ENCODE results near the gene PLXNA2. TPM values are rescaled to one million over a fixed set of nuclear protein-coding genes. Genes with fewer than 3 reads are reported as not detected.

PLXNA2 gene
- total and polyA plus RNA-seq, 2 of the 13 experiments (the other 11 are each of a cell fraction or from before 2014, with no cell fraction given): 1.1 to 2.1 TPM

DNA sequence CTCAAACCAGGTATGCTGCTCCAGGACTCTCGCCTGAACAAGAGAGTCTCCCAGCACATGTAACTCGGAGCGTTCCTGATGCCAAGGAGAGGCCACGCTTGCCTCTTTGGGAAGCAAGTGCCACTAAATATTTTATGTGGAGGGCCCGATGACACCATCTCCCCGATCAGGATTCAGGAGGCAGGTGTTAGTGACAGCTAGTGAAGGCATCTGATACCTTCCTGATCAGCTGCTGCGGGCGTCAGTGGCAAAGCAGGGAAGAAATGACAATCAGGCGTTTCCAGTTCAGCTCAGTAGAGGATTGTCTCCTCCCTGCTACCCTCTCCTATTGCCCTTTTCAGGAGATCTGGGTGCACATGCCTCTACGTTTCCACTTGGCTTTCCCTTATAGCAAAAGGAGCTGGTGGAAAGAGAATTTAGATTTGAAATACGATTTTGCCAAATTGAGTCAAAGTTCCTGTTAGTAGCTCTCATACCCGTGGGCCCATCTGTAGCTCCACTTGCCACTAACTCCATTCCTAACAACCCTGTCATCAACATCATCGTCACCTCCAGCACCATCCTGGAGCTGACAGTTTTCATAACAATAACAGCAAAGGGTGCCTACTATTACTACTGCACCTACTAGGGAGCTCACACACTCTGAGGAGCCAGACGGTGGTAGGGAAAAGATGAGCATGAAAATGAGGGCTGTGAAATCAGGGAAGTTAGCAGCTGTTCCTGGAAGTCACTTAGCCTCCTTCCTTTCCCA is 21.6 kb downstream of the PLXNA2 start:
- 87% methylated on average over 14 of the region's 14 CpGs for WGBS (ENCODE audit: low lambda C conversion rate)
- H3K36me3 ChIP-seq (replicated peaks in 1 of 2; ENCODE audit: control insufficient read depth in 1 of 2, insufficient read depth in 2 of 2, low read length in 2 of 2): no peaks in the 10 kb centered on the region; a peak in 1 of 5 replicates
- no peak for ATAC-seq
- no peak for FAIRE-seq
- intact Hi-C loops (cut with micrococcal nuclease; ENCODE audit: unreplicated experiment): no loop called here
- no peak overlapping the region for H3K27ac ChIP-seq (ENCODE audit: extremely low read length, insufficient read depth, low read length)
- H3K9me3 ChIP-seq (ENCODE audit: low read length): no peaks in the 10 kb centered on the region
- no peaks in the 10 kb centered on the region for H3K27me3 ChIP-seq (ENCODE audit: control insufficient read depth in 1 of 2, insufficient read depth in 2 of 2, low read length in 2 of 2)
- H3K79me2 ChIP-seq (ENCODE audit: insufficient read depth, low read length): no peaks in the 10 kb centered on the region
- in situ Hi-C loops (cut with HindIII; ENCODE audit: extremely low pct_ligation_motif_present, low pct_unique_long_range_greater_than_20kb): no loop called here
- H2AFZ ChIP-seq (ENCODE audit: low read length): no peak overlapping the region
- no peaks in the 10 kb centered on the region for H4K20me1 ChIP-seq (ENCODE audit: insufficient read depth, low read length)
- TF ChIP-seq ZNF17 (CRISPR knock-in tag; IDR thresholded peaks at IDR 0.05) (no peak), ZSCAN30 (CRISPR knock-in tag; IDR thresholded peaks at IDR 0.05) (no peak), SNRNP70 (IDR thresholded peaks at IDR 0.05; ENCODE audit: low read depth, low read length) (no peak), ELF4 (CRISPR knock-in tag; IDR thresholded peaks at IDR 0.05; ENCODE audit: borderline replicate concordance) (no peak), SATB2 (CRISPR knock-in tag; IDR thresholded peaks at IDR 0.05) (no peak), ZNF747 (CRISPR knock-in tag; IDR thresholded peaks at IDR 0.05; ENCODE audit: borderline replicate concordance) (no peak)
- no peaks in the 10 kb centered on the region for H3K4me1 ChIP-seq (ENCODE audit: insufficient read depth, low read length)
- ChIA-PET POLR2A (interaction anchor here (1.3 kb wide), 1 partner anchor 15 kb away, joined by 3 read pairs; no protein-coding TSS in a partner anchor), CTCF (ENCODE audit: low intra/inter-chr PET ratio, low total read pairs) (no interaction called here)
- no peak for DNase-seq (ENCODE audit: low spot score)
- no peak overlapping the region for H3K4me2 ChIP-seq (ENCODE audit: low read depth, low read length)
- H3K4me3 ChIP-seq (replicated peaks in 1 of 3; ENCODE audit: insufficient read depth in 1 of 3, low read depth in 2 of 3, low read length in 3 of 3): no peak overlapping the region
- no peak overlapping the region for H3K9ac ChIP-seq (ENCODE audit: insufficient read depth, low read depth, low read length)
- BruUV-seq (replicated peaks): no TSS peak

DNA sequence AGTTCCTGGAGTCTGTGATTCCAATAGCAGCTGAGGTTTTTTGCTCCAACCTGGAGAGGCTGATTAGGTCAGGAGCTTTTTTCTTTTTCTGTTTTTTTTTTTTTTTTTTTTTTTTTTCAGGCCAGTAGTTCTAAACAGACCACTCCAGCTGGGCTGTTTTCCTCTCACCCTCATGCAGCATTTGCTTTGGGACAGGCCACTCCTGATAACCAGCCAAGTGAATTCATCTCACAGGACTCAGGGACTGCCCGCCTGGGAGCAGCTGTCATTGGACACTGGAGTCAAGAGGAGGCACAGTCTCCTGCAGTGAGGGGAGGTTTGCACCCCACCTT is 22.9 kb downstream of the PLXNA2 start:
- Histone ChIP-seq H3K4me3 (replicated peaks in 1 of 3; ENCODE audit: insufficient read depth in 1 of 3, low read depth in 2 of 3, low read length in 3 of 3) (no peak overlapping the region), H4K20me1 (ENCODE audit: insufficient read depth, low read length) (no peaks in the 10 kb centered on the region), H3K9ac (ENCODE audit: insufficient read depth, low read depth, low read length) (no peak overlapping the region), H3K27me3 (ENCODE audit: control insufficient read depth in 1 of 2, insufficient read depth in 2 of 2, low read length in 2 of 2) (no peaks in the 10 kb centered on the region), H3K4me2 (ENCODE audit: low read depth, low read length) (no peak overlapping the region), H3K9me3 (ENCODE audit: low read length) (no peaks in the 10 kb centered on the region), H3K79me2 (ENCODE audit: insufficient read depth, low read length) (no peaks in the 10 kb centered on the region), H3K36me3 (replicated peaks in 1 of 2; ENCODE audit: control insufficient read depth in 1 of 2, insufficient read depth in 2 of 2, low read length in 2 of 2) (peaks cover 0 to 3% of the 10 kb centered on the region in 2 experiments; a peak in 1 of 5 replicates), H2AFZ (ENCODE audit: low read length) (no peak overlapping the region), H3K4me1 (ENCODE audit: insufficient read depth, low read length) (no peaks in the 10 kb centered on the region), H3K27ac (ENCODE audit: extremely low read length, insufficient read depth, low read length) (no peak overlapping the region)
- intact Hi-C loops (cut with micrococcal nuclease; ENCODE audit: unreplicated experiment): no loop called here
- ATAC-seq: no peak
- CTCF ChIA-PET (ENCODE audit: low intra/inter-chr PET ratio, low total read pairs): no interaction called here
- TF ChIP-seq NPAS2 (CRISPR knock-in tag; IDR thresholded peaks at IDR 0.05; ENCODE audit: borderline replicate concordance) (no peak), SYNCRIP (IDR thresholded peaks at IDR 0.05; ENCODE audit: insufficient read depth, low read depth, low read length) (no peak), RAD21 (CRISPR knock-in tag; IDR thresholded peaks at IDR 0.05) (no peak), ZNF770 (CRISPR knock-in tag; IDR thresholded peaks at IDR 0.05) (no peak), RFX5 (IDR thresholded peaks at IDR 0.05; ENCODE audit: low read depth, low read length) (no peak), RARA (CRISPR knock-in tag; IDR thresholded peaks at IDR 0.05) (no peak)
- FAIRE-seq: no peak
- POLR2A ChIA-PET: interaction anchor here (0.6 to 1.0 kb wide), 2 partner anchors 19 to 43 kb away, joined by 3 to 5 read pairs; no protein-coding TSS in a partner anchor
- in situ Hi-C loops (cut with HindIII; ENCODE audit: extremely low pct_ligation_motif_present, low pct_unique_long_range_greater_than_20kb): no loop called here
- WGBS (ENCODE audit: low lambda C conversion rate): 67% methylated on average over 1 of the region's 1 CpG
- no peak for DNase-seq (ENCODE audit: low spot score)
- BruUV-seq (replicated peaks): no TSS peak

Data from HepG2 (cell line).